Sigmoid colon (tissue), 7 donors: ENCODE data around the gene TRMT61A. TPM values are rescaled to one million over a fixed set of nuclear protein-coding genes. Genes with fewer than 3 reads are reported as not detected.

Experiments used
- DNase-seq: peaks from one replicate; pipeline ENCODE4 v3.0.0-alpha.2; 2019
- H3K27ac ChIP-seq, 4 donors: fragments of 200-600 bp; sonication (generic); one replicate each; pipeline ENCODE4 v1.5.1; 2016 to 2019; ENCODE audit warnings: mild to moderate bottlenecking in 1 of 4
- H3K27me3 ChIP-seq, 3 donors: fragments of 200-600 bp; sonication (generic); one replicate each; pipeline ENCODE4 v1.5.1; 2019; ENCODE audit warnings: mild to moderate bottlenecking in 1 of 3
- H3K36me3 ChIP-seq, 4 donors: fragments of 200-600 bp; sonication (generic); one replicate each; pipeline ENCODE4 v1.5.1; 2016 to 2019
- H3K4me1 ChIP-seq, 4 donors: fragments of 200-600 bp; sonication (generic); one replicate each; pipeline ENCODE4 v1.5.1; 2017 to 2019
- H3K4me3 ChIP-seq, 4 donors: fragments of 200-600 bp; sonication (generic); one replicate each; pipeline ENCODE4 v1.5.1; 2017 to 2019; ENCODE audit warnings: mild to moderate bottlenecking in 2 of 4, moderate library complexity in 1 of 4
- H3K9me3 ChIP-seq, 4 donors: fragments of 200-600 bp in 3 of 4; sonication (generic) in 3 of 4; one replicate each; pipeline versions ENCODE4 v1.5.1 to v1.6.1; 2013 to 2019
- CTCF ChIP-seq, 4 experiments: fragments of 450-650 bp in 3 of 4; fragments of 200-600 bp in 1 of 4; IDR thresholded peaks; one replicate each; pipeline ENCODE4 v1.5.1; 2016 to 2019; ENCODE audit warnings: antibody characterized with exemption in 4 of 4, mild to moderate bottlenecking in 3 of 4, moderate library complexity in 2 of 4
- EP300 ChIP-seq, 4 donors: sonication (generic); formaldehyde crosslinking; IDR thresholded peaks; one replicate each; pipeline ENCODE4 v1.6.1; 2017; ENCODE audit warnings: antibody characterized with exemption in 4 of 4
- POLR2A ChIP-seq, 2 donors: fragments of 450-650 bp; IDR thresholded peaks; one replicate each; pipeline ENCODE4 v1.6.1; 2016; ENCODE audit warnings: antibody characterized with exemption in 2 of 2, mild to moderate bottlenecking in 2 of 2, moderate library complexity in 2 of 2
- POLR2AphosphoS5 ChIP-seq, 4 donors: sonication (generic); formaldehyde crosslinking; IDR thresholded peaks; one replicate each; pipeline ENCODE4 v1.6.1; 2017; ENCODE audit warnings: antibody characterized with exemption in 4 of 4
- WGBS, 2 donors: extraction: QIAGEN DNeasy Blood & Tissue Kit; methylation state at CpG; one replicate each; pipeline ENCODE4 v1.1.7; 2013; 5-methylcytosine and 5-hydroxymethylcytosine counted together
- intact Hi-C: fragments of 100-400 bp; cut with DNase I; formaldehyde crosslinking; loops from one replicate; pipeline ENCODE4 v1.15.1; 2023
- polyA plus RNA-seq, 3 donors: library from polyadenylated mRNA; stranded (reverse); fragments of 200-250 nt; gene quantifications; one replicate each; pipeline ENCODE4 v1.2.3, GENCODE V29; 2013
- total RNA-seq, 4 donors: library from RNA; depleted of rRNA; stranded (reverse); fragments of >200 nt; gene quantifications; one replicate each; pipeline ENCODE4 v1.1.0, GENCODE V29; 2016
- donor health status: healthy with polysubstance abuse.
- donor health status: Bipolar disorder and iron deficiency.
- donor health status: healthy.

Gene TRMT61A
- total and polyA plus RNA-seq, 7 donors = 4.2 to 27.2 (median 20.2) TPM

DNA sequence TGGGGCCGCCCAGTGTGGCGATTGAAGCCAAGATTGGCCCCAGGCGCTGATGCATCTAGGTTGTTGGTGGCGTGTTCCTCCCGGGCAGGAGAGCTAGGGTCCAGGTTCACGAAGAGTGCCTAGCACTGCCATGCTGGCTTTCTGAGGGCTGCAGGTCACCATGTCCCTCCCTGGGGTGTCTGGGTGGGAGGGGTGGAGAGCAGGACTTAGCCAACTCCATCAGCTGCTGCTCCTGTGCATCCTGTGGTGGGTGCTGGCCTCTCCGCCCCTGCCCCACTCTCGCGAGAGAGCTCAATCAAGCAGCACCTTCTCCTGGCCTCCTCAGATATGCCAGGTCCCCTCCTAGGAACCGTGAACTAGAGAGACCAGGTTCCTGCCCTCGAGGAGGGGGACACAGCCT is 1.8 kb downstream of the TRMT61A start:
- WGBS, 2 donors = 89 to 93% methylated on average over 11 of the region's 11 CpGs
- TF ChIP-seq POLR2A (IDR thresholded peaks at IDR 0.05) (no peak), CTCF (IDR thresholded peaks at IDR 0.05) (no peak), EP300 (IDR thresholded peaks at IDR 0.05) (no peak), POLR2AphosphoS5 (IDR thresholded peaks at IDR 0.05) (no peak)
- peaks cover 0 to 15% (median 3%) of the 10 kb centered on the region in 4 donors for H3K36me3 ChIP-seq

DNA sequence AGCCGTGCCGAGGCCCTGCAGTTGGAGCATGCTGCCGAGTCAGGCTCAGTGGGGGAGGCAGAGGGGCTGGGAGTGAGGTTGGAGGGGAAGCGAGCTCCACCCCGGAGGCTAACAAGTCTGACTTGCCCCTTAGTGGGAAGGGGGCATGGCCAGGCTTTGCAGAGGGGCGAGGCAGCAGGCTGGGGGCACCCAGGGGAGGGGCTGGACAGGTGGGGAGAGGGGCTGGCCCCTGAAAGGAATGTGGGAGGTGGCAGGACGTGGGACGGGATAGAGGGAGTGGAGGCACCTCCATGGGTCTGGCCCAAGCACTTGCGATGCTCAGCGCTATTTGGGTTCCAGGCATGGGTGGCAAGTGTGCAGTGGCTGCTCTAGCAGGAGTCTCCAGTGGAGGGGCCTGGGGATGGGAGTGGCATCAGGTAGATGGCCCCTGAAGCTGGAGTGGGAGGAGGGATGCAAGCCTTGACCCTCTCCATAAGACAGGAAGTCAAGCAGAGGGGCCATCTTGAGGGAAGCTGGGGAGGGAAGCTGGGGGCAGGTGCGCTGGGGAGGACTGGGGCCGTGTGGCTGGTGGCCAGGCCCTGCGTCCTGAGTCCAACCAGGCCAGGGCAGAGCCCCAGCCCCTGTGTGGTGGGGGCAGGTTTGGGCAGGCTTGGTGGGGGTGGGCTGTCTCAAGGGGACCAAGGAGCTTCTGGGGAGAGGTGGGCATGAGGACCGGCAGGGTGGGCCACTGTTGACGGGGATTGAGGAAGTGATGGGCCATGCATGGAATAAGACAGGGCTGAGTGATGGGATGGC is 2.6 kb downstream of the TRMT61A start:
- H3K27ac ChIP-seq = peak overlapping the region; percentile 92 to 98 (median 94)
- no peak overlapping the region for H3K4me3 ChIP-seq
- TF ChIP-seq POLR2AphosphoS5 (IDR thresholded peaks at IDR 0.05) = no peak
- TF ChIP-seq EP300 (IDR thresholded peaks at IDR 0.05) = no peak
- no peak for TF ChIP-seq POLR2A (IDR thresholded peaks at IDR 0.05)
- no peak for TF ChIP-seq CTCF (IDR thresholded peaks at IDR 0.05)
- intact Hi-C loops = no loop called here
- peaks cover 0 to 15% (median 3%) of the 10 kb centered on the region in 4 donors for H3K36me3 ChIP-seq
- 89 to 93% methylated on average over 15 of the region's 15 CpGs for WGBS, 2 donors
- H3K9me3 ChIP-seq = no peaks in the 10 kb centered on the region
- no peaks in the 10 kb centered on the region for H3K27me3 ChIP-seq
- peaks cover 0 to 90% (median 87%) of the 10 kb centered on the region in 4 donors for H3K4me1 ChIP-seq
- DNase-seq = no peak

More for the DNA sequence above, 1.8 kb downstream of the TRMT61A start:
- DNase-seq = no peak
- Histone ChIP-seq H3K27me3 (no peaks in the 10 kb centered on the region), H3K27ac (peak overlapping the region in 3 of 4 donors; percentile 92 to 98 (median 94)), H3K4me3 (no peak overlapping the region), H3K4me1 (peaks cover 0 to 90% (median 86%) of the 10 kb centered on the region in 4 donors), H3K9me3 (no peaks in the 10 kb centered on the region)
- intact Hi-C loops = no loop called here

- H3K27me3 ChIP-seq = no peaks in the 10 kb centered on the region
- 72 to 88% methylated on average over 32 of the region's 32 CpGs for WGBS, 2 donors
- intact Hi-C loops = no loop called here
- peaks cover 0 to 93% (median 88%) of the 10 kb centered on the region in 4 donors for H3K4me1 ChIP-seq
- peak overlapping the region; percentile 92 to 98 (median 94) for H3K27ac ChIP-seq
- DNase-seq = peak; percentile 69
- TF ChIP-seq POLR2AphosphoS5 (IDR thresholded peaks at IDR 0.05) = peak in 1 of 4 donors; percentile 17
- no peak for TF ChIP-seq EP300 (IDR thresholded peaks at IDR 0.05)
- no peak for TF ChIP-seq CTCF (IDR thresholded peaks at IDR 0.05)
- TF ChIP-seq POLR2A (IDR thresholded peaks at IDR 0.05) = no peak
- H3K36me3 ChIP-seq = peaks cover 0 to 15% (median 3%) of the 10 kb centered on the region in 4 donors
- peak overlapping the region in 3 of 4 donors; percentile 25 to 46 (median 45) for H3K4me3 ChIP-seq
- H3K9me3 ChIP-seq = no peaks in the 10 kb centered on the region
Measured at GRCh38 chr14:103532216-103533136, 3.5 kb downstream of the TRMT61A start.

GRCh38 chr14:103533137-103533998 is 4.4 kb downstream of the TRMT61A start:
- peak in 1 of 2 donors; percentile 15 for TF ChIP-seq POLR2A (IDR thresholded peaks at IDR 0.05)
- TF ChIP-seq EP300 (IDR thresholded peaks at IDR 0.05) = peak in 1 of 4 donors; percentile 6
- TF ChIP-seq CTCF (IDR thresholded peaks at IDR 0.05) = peak in 1 of 4 experiments; percentile 13
- peak; percentile 47 to 66 (median 56) for TF ChIP-seq POLR2AphosphoS5 (IDR thresholded peaks at IDR 0.05)
- WGBS, 2 donors = 83 to 85% methylated on average over 23 of the region's 23 CpGs
- peak; percentile 92 for DNase-seq
- Histone ChIP-seq H3K9me3 (no peaks in the 10 kb centered on the region), H3K4me3 (peak overlapping the region; percentile 20 to 46 (median 35)), H3K4me1 (peaks cover 0 to 94% (median 87%) of the 10 kb centered on the region in 4 donors), H3K27ac (peak overlapping the region; percentile 92 to 98 (median 94)), H3K36me3 (peaks cover 0 to 15% (median 3%) of the 10 kb centered on the region in 4 donors), H3K27me3 (no peaks in the 10 kb centered on the region)
- intact Hi-C loops = no loop called here
